Measurements from ENCODE around the gene ABCC5.

DNA sequence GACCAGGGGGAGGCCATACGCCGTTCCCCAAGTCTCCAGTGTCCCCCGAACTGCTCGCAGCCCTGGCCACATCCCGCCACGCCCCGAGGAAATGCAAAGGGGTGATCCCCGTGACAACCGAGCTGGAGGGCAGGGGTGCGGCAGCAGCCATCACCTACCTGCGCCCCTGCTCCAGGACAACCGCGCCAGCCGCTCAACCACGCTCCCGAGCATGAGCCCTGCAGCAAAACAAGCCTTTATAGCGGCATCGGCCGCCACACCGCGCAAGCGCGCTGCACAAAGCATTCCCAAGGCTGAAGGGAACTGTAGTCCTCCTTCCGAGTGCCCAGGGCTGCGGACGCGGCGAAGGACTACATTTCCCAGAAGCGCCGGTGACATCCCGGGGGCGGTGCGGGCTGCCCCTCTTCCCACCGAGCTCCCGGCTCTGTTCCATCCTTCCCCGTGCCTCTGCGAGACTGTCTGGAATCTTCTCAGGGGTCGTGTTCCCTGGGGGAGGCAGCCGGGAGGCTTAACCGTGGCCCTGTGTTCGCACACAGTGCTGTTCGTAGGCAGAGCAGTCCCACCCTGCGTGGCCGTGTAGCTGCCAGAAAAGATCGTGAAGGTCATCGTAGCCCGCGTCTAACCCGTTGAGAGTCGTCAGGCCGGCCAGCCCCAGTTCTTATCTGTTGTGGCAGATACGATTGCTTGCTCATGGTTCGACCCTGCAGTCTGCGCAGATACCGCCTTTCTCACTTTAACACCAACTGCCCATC lies at the start of gene ABCC5:
- no peak for TF ChIP-seq EZH2 (IDR thresholded peaks at IDR 0.05; ENCODE audit: borderline replicate concordance, low read length)
- TF ChIP-seq, protein P1, sequence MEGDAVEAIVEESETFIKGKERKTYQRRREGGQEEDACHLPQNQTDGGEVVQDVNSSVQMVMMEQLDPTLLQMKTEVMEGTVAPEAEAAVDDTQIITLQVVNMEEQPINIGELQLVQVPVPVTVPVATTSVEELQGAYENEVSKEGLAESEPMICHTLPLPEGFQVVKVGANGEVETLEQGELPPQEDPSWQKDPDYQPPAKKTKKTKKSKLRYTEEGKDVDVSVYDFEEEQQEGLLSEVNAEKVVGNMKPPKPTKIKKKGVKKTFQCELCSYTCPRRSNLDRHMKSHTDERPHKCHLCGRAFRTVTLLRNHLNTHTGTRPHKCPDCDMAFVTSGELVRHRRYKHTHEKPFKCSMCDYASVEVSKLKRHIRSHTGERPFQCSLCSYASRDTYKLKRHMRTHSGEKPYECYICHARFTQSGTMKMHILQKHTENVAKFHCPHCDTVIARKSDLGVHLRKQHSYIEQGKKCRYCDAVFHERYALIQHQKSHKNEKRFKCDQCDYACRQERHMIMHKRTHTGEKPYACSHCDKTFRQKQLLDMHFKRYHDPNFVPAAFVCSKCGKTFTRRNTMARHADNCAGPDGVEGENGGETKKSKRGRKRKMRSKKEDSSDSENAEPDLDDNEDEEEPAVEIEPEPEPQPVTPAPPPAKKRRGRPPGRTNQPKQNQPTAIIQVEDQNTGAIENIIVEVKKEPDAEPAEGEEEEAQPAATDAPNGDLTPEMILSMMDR (IDR thresholded peaks at IDR 0.05; ENCODE audit: low read length), result peak; percentile 56; the same call in 1 of the 2 replicates

All from OCI-LY1 (cell line).